ENCODE measurements around the gene IPO9.
A peak's percentile ranks its signal among the peaks of the same experiment; 100 is the strongest.
"Not testable (repeated sequence)": the region's sequence is repeated elsewhere in the genome, so short reads cannot be mapped to it uniquely, and the experiment has no call there.

The IPO9 gene

GRCh38 chr1:201849372-201850052, 20.6 kb downstream of the IPO9 start:
- DNase-seq: no peak

DNA sequence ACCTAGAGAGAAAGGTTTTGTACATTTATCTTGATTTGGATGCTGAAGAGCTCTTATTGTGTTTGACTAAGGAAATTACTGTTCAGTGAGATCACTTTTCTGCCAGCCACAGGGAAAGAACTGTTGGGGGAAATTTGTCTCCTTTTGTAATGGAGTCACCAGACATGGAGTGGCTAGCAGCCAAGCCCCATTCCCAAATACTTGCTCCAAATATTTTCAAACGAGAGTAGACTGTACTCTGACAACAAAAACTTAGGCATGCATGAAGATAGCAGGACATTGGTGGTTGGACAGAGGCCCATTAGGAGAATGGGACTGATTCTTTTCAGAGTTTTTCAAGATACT, 21.1 kb downstream of the IPO9 start:
- DNase-seq: no peak

DNA sequence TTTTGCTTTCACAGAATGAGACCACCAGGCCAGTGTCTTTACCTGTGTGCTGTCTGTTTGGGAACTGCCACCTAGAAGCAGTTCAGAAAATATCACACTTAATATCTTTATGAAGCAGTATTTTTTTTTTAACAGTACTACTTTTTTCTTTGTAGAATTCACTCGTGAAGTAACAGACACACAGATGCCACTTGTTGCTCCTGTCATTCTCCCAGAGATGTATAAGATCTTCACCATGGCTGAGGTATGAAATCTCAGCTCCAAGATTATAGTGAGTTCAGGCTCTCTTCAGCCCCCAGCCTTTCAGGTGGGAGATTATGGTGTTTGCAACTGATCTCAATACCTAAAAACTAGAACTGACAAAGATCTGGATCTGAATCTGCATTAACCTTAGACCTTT, 23.0 kb downstream of the IPO9 start:
- no peak for DNase-seq

DNA sequence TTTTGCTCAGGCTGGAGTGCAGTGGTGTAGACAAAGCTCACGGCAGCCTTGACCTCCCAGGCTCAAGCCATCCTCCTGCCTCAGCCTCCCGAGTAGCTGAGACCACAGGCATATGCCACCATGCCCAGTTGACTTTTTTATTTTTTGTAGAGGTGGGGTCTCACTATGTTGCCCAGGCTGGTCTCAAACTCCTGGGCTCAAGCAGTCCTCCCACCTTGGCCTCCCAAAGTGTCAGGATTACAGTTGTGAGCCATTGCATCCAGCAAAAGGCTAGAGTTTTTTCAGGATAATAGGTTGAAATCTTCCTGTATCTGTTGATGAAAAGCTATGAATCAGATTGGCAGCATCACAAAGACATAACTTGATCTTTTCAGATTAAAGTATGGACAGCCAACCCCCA, 27.8 kb downstream of the IPO9 start:
- DNase-seq: not testable (repeated sequence)

DNA sequence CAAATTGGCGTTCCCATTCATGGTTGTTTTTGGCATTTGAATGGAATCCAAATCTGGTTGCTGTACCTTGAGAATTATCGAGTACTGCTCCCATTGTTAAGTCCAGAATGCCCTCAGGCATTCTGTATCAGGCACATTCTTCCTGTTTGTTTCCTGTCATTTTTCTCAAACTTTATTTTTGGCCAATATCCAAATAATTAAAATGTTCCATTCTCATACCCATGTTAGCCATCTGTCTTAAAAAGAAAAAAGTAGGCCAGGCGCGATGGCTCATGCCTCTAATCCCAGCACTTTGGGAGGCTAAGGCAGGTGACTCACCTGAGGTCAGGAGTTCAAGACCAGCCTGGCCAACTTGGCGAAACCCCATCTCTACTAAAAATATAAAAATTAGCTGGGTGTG, 30.5 kb downstream of the IPO9 start:
- no peak for DNase-seq

DNA sequence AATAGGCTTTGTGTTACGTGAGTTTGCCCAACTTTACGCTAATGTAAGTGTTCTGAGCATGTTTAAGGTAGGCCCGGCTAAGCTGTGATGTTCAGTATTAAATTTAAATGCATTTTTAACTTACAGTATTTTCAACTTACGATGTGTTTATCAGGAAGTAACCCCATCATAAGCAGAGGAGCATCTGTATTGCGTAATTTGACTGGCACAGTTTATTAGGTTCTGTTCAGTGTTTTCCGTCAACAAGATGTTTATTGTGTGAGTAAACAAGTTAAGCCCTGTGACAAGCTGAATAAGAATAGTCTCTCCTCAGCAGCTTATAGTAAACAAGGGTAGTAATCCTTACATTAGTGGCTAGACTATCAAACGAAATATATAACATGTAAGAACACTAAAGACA, 32.5 kb downstream of the IPO9 start:
- no peak for DNase-seq

DNA sequence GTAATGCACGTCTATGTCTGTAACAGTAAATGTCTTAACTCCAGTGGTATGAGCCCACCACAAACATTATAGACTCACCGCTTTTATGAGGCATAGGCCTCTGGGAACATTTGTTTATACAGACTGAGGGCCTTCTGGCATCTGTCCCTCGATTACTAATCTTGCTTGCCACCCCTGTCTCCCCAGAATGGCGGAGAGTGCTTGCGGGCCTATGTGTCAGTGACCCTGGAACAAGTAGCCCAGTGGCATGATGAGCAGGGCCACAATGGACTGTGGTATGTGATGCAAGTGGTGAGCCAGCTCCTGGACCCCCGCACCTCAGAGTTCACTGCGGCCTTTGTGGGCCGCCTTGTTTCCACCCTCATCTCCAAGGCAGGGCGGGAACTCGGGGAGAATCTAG, 41.4 kb downstream of the IPO9 start:
- DNase-seq: no peak

DNA sequence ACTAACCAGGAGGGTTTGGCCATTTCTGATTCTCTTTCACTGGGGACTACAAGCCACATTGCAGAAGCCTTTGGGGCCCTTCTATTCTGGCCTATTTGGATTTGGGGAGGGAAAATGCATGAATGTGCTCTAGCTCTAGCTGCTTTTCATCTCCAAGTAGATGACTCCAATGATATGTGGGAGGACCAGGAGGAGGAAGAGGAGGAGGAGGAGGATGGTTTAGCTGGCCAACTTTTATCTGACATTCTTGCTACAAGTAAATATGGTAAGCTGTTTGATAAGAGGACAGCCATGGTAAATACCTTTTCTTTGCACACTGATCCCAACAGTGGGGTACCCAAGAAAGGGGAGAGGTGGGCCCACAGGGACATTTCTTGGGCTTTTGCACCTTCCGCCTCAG, 45.7 kb downstream of the IPO9 start:
- no peak for DNase-seq

DNA sequence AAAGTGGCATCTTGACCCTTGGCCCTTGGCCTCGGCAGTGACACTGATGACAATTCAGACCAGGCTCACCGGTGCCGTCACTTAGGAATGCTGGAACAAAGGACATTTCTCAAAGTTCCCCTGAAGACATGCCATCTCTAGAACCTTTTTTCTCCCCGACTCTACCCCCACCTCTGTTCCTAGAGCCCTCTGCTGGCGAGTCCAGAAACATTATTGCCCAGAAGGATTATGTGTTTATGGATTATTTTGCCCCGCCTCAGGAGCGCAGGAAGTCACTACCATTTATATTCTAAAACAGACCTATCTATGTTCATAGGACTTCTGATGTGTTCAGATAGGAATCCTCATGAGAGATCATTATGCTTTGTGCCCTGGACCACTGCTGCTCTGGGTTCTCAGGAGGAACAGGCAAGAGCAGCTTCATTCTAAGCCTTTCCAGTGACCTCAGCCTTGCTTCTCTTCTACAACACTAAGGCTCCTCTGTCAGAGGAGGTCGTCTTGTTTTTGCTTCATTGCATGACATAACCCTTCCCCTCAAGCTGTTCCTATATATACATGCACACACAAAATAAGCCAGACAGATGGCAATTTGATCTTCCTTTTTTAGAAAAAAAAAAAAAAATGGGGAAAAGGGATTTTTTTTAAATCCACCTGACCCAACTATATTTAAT, 47.3 kb downstream of the IPO9 start:
- DNase-seq: no peak

GRCh38 chr1:201877877-201878401, 49.0 kb downstream of the IPO9 start:
- DNase-seq: no peak

- no peak for DNase-seq
Measured at GRCh38 chr1:201880928-201881571, 52.1 kb downstream of the IPO9 start.

GRCh38 chr1:201881617-201882016, 52.7 kb downstream of the IPO9 start:
- DNase-seq: no peak

GRCh38 chr1:201882665-201883132, 53.7 kb downstream of the IPO9 start:
- no peak for DNase-seq

- no peak for DNase-seq
Measured at GRCh38 chr1:201883266-201883665, 54.3 kb downstream of the IPO9 start.

GRCh38 chr1:201883786-201884185, 54.8 kb downstream of the IPO9 start:
- no peak for DNase-seq

GRCh38 chr1:201884425-201884824, 55.5 kb downstream of the IPO9 start:
- no peak for DNase-seq

DNA sequence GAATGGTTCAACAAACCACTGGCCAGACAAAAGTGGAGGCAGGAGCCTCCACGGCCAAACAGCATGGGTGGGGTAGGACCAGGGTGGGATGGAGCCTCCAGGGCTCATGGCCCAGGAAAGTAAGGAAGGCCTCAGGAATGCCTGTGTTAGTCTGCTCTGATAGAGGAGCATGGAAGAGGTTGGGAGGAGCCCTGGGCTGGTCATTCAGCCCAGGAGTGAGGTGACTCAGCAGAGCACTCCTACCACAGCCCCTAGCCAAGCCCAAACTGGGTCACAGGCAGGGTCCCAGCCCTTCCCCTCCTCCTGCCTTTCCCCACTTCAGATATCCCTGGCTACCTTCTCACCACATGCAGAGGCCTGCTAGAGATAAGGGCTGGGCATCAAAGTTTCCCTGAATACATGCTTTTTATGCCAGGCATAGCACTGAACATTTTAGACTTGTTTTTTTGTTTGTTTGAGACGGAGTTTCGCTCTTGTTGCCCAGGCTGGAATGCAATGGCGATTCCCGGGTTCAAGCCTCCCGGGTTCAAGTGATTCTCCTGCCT, 56.6 kb downstream of the IPO9 start:
- no peak for DNase-seq

- DNase-seq: no peak
Measured at GRCh38 chr1:201886103-201886885, 57.3 kb downstream of the IPO9 start.

DNA sequence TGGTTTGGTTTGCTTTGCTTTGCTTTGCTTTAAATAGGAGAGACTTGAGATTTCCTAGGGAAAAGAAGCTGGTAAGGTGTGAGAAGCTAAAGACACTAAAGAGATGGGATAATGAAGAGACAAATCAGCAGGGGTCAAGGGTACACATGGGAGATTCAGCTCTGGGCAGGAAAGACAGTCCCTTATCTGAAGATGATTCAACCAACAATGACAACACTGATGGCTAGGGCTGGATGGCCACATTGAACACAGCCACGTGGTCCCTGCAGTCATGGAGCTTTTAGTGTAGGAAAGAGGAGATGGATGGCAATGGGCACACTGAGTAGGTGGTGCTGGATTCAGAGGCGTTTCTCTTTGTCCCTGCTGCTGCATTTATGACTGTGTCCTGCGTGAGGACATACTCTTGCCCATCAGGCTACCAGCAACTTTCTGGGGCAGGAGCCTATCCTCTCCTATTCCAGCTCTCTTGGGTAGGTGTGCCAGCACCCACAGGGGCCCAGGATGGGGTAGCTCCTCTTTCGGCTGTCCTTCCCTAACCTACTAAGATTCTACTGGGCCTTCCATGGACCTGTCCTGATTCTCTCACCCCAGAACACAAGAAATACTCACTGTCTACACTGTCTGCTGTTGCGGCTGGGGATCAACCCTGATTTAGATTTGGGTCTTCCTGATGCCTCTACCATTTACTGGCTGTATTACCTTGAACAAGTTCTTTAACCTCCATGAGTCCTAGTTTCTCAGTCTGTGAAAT, 58.3 kb downstream of the IPO9 start:
- DNase-seq: no peak

DNA sequence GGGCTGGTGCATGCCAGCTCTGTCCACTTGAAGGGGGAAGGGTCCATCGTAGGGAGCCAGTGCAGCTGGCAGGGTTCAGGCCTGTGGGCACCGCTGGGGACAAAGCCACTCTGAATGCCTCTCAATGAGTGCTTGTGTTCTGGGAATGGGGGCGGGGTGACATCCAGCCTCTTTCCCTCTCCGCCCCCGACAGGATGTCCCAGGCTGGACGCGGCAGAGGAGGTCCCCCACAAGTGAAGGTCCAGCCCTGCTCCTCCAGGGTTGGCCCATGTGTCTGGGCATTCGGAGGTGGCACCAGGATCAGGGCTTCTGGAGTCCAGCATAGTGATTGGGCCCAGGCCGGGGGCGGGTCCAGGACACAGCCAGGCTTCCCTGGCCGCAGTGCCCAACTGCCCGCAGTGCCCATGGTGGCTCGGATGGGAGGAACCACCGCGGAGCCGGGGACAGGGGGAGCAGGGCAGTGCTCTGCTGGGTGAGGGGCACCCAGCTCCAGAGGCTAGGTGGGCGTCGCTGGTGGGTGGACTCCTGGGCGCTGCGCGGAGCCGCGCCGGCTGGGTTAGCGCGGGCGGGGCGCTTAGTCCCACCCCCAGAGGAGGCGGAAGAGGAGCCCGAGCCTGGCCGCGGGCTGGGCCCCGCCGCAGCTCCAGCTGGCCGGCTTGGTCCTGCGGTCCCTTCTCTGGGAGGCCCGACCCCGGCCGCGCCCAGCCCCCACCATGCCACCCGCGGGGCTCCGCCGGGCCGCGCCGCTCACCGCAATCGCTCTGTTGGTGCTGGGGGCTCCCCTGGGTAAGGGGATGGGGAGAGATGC, 59.5 kb downstream of the IPO9 start, which contains the start of gene SHISA4:
TSS of gene SHISA4 (plus strand) at position 617 of the 808 bp plus-strand sequence. CDS start at position 714, 97 bp downstream.
- peak in 1 of 2 experiments; percentile 8 for DNase-seq
